Keratinocyte (primary cell): ENCODE data around the gene BICDL2. TPM values are rescaled to one million over a fixed set of nuclear protein-coding genes. Genes with fewer than 3 reads are reported as not detected.

Experiments
- DNase-seq: peaks from one replicate; pipeline ENCODE4 v3.0.0-alpha.2; 2011; ENCODE audit warnings: low read depth, missing footprints, low spot score
- FAIRE-seq: peaks from 2 replicates; lab custom pipeline; 2011; peaks lifted over from hg19 to GRCh38; lab: Jason Lieb, UNC
- H2AFZ ChIP-seq: 2 replicates; pipeline ENCODE4 v1.6.0; 2012; ENCODE audit warnings: low read length, control low read depth, inconsistent platforms; ENCODE audit not compliant: control insufficient read depth
- H3K27ac ChIP-seq: 2 replicates; pipeline ENCODE4 v1.5.1; 2011; ENCODE audit warnings: low read length; ENCODE audit not compliant: control insufficient read depth, insufficient read depth
- H3K27me3 ChIP-seq: 3 replicates; pipeline ENCODE4 v1.6.0; 2011; ENCODE audit warnings: low read length; ENCODE audit not compliant: control insufficient read depth, insufficient read depth; ENCODE audit errors: extremely low read depth
- H3K36me3 ChIP-seq, 2 experiments: 2 replicates in 1 of 2; 3 replicates in 1 of 2; pipeline ENCODE4 v1.5.1; 2011; ENCODE audit warnings: low read length in 2 of 2, mild to moderate bottlenecking in 1 of 2; ENCODE audit not compliant: control insufficient read depth in 2 of 2, insufficient read depth in 2 of 2; ENCODE audit errors: extremely low read depth in 1 of 2
- H3K4me1 ChIP-seq: 3 replicates; pipeline ENCODE4 v1.5.1; 2011; ENCODE audit warnings: low read length; ENCODE audit not compliant: control insufficient read depth, insufficient read depth; ENCODE audit errors: extremely low read depth
- H3K4me2 ChIP-seq: 3 replicates; pipeline ENCODE4 v1.6.0; 2011; ENCODE audit warnings: low read depth, low read length; ENCODE audit not compliant: control insufficient read depth, insufficient read depth; ENCODE audit errors: extremely low read depth
- H3K4me3 ChIP-seq, 3 experiments: fragments of 200-600 bp in 1 of 3; sonication (generic) in 1 of 3; 2 replicates in 2 of 3; 3 replicates in 1 of 3; pipeline ENCODE4 v1.5.1; 2011 to 2016; ENCODE audit warnings: low read length in 3 of 3, mild to moderate bottlenecking in 3 of 3, control low read depth in 2 of 3, inconsistent platforms in 1 of 3, low read depth in 1 of 3, mixed read lengths in 1 of 3, mixed run types in 1 of 3, moderate library complexity in 1 of 3; ENCODE audit not compliant: control insufficient read depth in 2 of 3, insufficient read depth in 2 of 3; ENCODE audit errors: extremely low read depth in 1 of 3
- H3K79me2 ChIP-seq: 2 replicates; pipeline ENCODE4 v1.6.0; 2012; ENCODE audit warnings: low read length; ENCODE audit not compliant: control insufficient read depth, insufficient read depth
- H3K9ac ChIP-seq: 3 replicates; pipeline ENCODE4 v1.6.0; 2011; ENCODE audit warnings: low read length; ENCODE audit not compliant: control insufficient read depth, insufficient read depth; ENCODE audit errors: extremely low read depth
- H3K9me1 ChIP-seq: 3 replicates; pipeline ENCODE4 v1.6.0; 2011; ENCODE audit warnings: low read length; ENCODE audit not compliant: control insufficient read depth, insufficient read depth; ENCODE audit errors: extremely low read depth
- H3K9me3 ChIP-seq: 2 replicates; pipeline ENCODE4 v1.5.1; 2012; ENCODE audit warnings: low read depth, low read length; ENCODE audit not compliant: control insufficient read depth
- H4K20me1 ChIP-seq: 3 replicates; pipeline ENCODE4 v1.6.0; 2011; ENCODE audit warnings: low read length; ENCODE audit not compliant: control insufficient read depth, insufficient read depth; ENCODE audit errors: extremely low read depth
- CTCF ChIP-seq, 3 experiments: IDR thresholded peaks in 1 of 3; conservative IDR thresholded peaks in 1 of 3; optimal IDR thresholded peaks in 1 of 3; 2 replicates in 2 of 3; 3 replicates in 1 of 3; pipeline versions ENCODE3 to v1.5.1; 2011; ENCODE audit warnings: low read length in 3 of 3, mild to moderate bottlenecking in 3 of 3, moderate library complexity in 2 of 3, control low read depth in 1 of 3, inconsistent platforms in 1 of 3; ENCODE audit not compliant: insufficient read depth in 2 of 3; ENCODE audit errors: extremely low read depth in 1 of 3
- EZH2 ChIP-seq: IDR thresholded peaks from one replicate; pipeline ENCODE4 v1.6.1; 2012; ENCODE audit warnings: inconsistent platforms, mild to moderate bottlenecking, low read length, moderate library complexity
- dilution Hi-C: fragments of 300-500 bp; cut with MboI; formaldehyde crosslinking; loops from one replicate; pipeline ENCODE4 v1.7.0; 2020; ENCODE audit warnings: low sequenced_read_pairs; ENCODE audit not compliant: extremely low pct_ligation_motif_present
- polyA plus RNA-seq, 5 experiments: library from polyadenylated mRNA; depleted of rRNA in 3 of 5; stranded (reverse) in 3 of 5; stranded (forward) in 1 of 5; unstranded in 1 of 5; fragments of >200 nt; gene quantifications; 1 replicate in 1 of 5; 2 replicates in 3 of 5; 3 replicates in 1 of 5; pipeline versions ENCODE4 v1.2.1 to v1.2.3, GENCODE V29; 2011 to 2012; ENCODE audit warnings: missing spikeins in 2 of 5, low read depth in 1 of 5, low replicate concordance in 1 of 5

The BICDL2 gene
- polyA plus RNA-seq, 1 donor (not counting 4 experiments of a cell fraction or from before 2014, with no cell fraction given): 1.3 TPM

GRCh38 chr16:2987286-2987685 lies 49.5 kb downstream of the BICDL2 start:
- H3K4me2 ChIP-seq: no peak overlapping the region
- H3K27ac ChIP-seq: no peak overlapping the region
- no peaks in the 10 kb centered on the region for H3K27me3 ChIP-seq
- H2AFZ ChIP-seq: no peak overlapping the region
- TF ChIP-seq CTCF (optimal IDR thresholded peaks at IDR 0.05 in 1 of 3, IDR thresholded peaks at IDR 0.05 in 1 of 3, conservative IDR thresholded peaks at IDR 0.05 in 1 of 3; ENCODE audit: extremely low read depth in 1 of 3, insufficient read depth in 2 of 3, low read length in 3 of 3) (no peak), EZH2 (no peak)
- no peaks in the 10 kb centered on the region for H3K9me1 ChIP-seq
- FAIRE-seq (no peak), DNase-seq (no peak)
- no peaks in the 10 kb centered on the region for H3K9me3 ChIP-seq
- no peaks in the 10 kb centered on the region for H3K79me2 ChIP-seq
- no peaks in the 10 kb centered on the region for H3K36me3 ChIP-seq
- dilution Hi-C loops: no loop called here
- H3K9ac ChIP-seq: no peak overlapping the region
- H3K4me3 ChIP-seq: no peak overlapping the region
- H3K4me1 ChIP-seq: peaks cover 29% of the 10 kb centered on the region
- H4K20me1 ChIP-seq: no peaks in the 10 kb centered on the region

- Histone ChIP-seq H3K36me3 (no peaks in the 10 kb centered on the region), H2AFZ (no peak overlapping the region), H3K4me2 (no peak overlapping the region), H3K27ac (no peak overlapping the region), H3K27me3 (no peaks in the 10 kb centered on the region), H3K4me3 (no peak overlapping the region), H3K9ac (no peak overlapping the region), H3K4me1 (peaks cover 26% of the 10 kb centered on the region), H3K9me1 (no peaks in the 10 kb centered on the region), H3K9me3 (no peaks in the 10 kb centered on the region), H4K20me1 (no peaks in the 10 kb centered on the region), H3K79me2 (no peaks in the 10 kb centered on the region)
- TF ChIP-seq EZH2 (no peak), CTCF (optimal IDR thresholded peaks at IDR 0.05 in 1 of 3, IDR thresholded peaks at IDR 0.05 in 1 of 3, conservative IDR thresholded peaks at IDR 0.05 in 1 of 3; ENCODE audit: extremely low read depth in 1 of 3, insufficient read depth in 2 of 3, low read length in 3 of 3) (no peak)
- dilution Hi-C loops: no loop called here
- FAIRE-seq (no peak), DNase-seq (no peak)
Measured at GRCh38 chr16:2986623-2987188, 50.0 kb downstream of the BICDL2 start.
